KMS-11 (cell line): ENCODE data around the gene RARB.

Source experiments
- H2AFZ ChIP-seq: fragments of 200-600 bp; sonication (generic); 2 replicates; pipeline ENCODE4 v1.6.1; 2016; ENCODE audit warnings: antibody characterized with exemption, mixed run types, low read depth
- H3K27ac ChIP-seq: fragments of 200-600 bp; sonication (generic); 2 replicates; pipeline ENCODE4 v1.6.1; 2016; ENCODE audit warnings: mild to moderate bottlenecking, mixed run types
- H3K27me3 ChIP-seq: fragments of 200-600 bp; sonication (generic); 2 replicates; pipeline ENCODE4 v1.6.1; 2017; ENCODE audit warnings: mild to moderate bottlenecking, low read depth, mixed run types, moderate library complexity; ENCODE audit not compliant: insufficient read depth
- H3K36me3 ChIP-seq: fragments of 200-600 bp; sonication (generic); 2 replicates; pipeline ENCODE4 v1.6.1; 2017; ENCODE audit warnings: mild to moderate bottlenecking, mixed run types; ENCODE audit not compliant: insufficient read depth
- H3K4me1 ChIP-seq: fragments of 200-600 bp; sonication (generic); 2 replicates; pipeline ENCODE4 v1.6.1; 2016; ENCODE audit warnings: mild to moderate bottlenecking, low read depth, mixed run types; ENCODE audit not compliant: poor library complexity, severe bottlenecking
- H3K4me2 ChIP-seq: fragments of 200-600 bp; sonication (generic); 2 replicates; pipeline ENCODE4 v1.7.0; 2016; ENCODE audit warnings: mild to moderate bottlenecking, mixed run types
- H3K4me3 ChIP-seq: fragments of 200-600 bp; sonication (generic); IDR thresholded peaks from 2 replicates; pipeline ENCODE4 v1.6.1; 2017; ENCODE audit warnings: low read depth, low read length, mixed read lengths; ENCODE audit not compliant: insufficient read depth
- H3K79me2 ChIP-seq: fragments of 200-600 bp; sonication (generic); 2 replicates; pipeline ENCODE4 v1.6.1; 2016; ENCODE audit warnings: low read depth, mixed run types; ENCODE audit not compliant: insufficient read depth
- H3K9ac ChIP-seq: fragments of 200-600 bp; sonication (generic); 2 replicates; pipeline ENCODE4 v1.6.1; 2016; ENCODE audit warnings: mild to moderate bottlenecking, mixed run types
- H4K20me1 ChIP-seq: fragments of 200-600 bp; sonication (generic); 2 replicates; pipeline ENCODE4 v1.6.1; 2016; ENCODE audit warnings: mild to moderate bottlenecking, mixed run types; ENCODE audit not compliant: insufficient read depth
- TF ChIP-seq, protein P1 (sequence below): fragments of 200-600 bp; sonication (generic); conservative IDR thresholded peaks from 2 replicates; pipeline ENCODE4 v1.6.1; 2017; ENCODE audit warnings: low read depth, mild to moderate bottlenecking, antibody characterized with exemption, low read length, moderate library complexity, mixed read lengths

Gene RARB

DNA sequence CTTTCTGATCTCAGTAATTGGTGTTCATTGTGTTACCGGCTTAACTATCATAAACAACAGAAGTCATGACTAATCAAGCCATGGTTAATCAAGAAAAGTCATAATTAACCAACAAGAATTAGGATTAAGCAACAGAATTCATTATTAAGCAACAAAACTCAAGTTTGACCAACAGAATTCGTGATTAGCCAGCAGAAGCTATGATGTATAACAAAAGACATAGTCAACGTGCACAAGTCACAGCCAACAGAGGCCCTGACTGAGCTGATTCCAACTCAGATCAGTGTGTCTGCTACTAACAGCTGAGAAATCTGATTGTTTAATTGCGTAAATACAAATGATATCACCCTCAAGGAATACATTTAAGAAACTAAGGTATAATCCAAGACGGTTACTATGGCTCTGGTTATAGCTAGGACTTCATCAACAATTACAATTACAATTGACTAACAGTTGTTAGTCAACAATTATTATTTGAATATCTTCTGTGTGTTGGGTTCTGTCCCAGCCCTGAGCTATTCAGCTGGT, 67.7 kb downstream of the RARB start:
- H4K20me1 ChIP-seq, result no peaks in the 10 kb centered on the region
- H3K4me1 ChIP-seq, result no peaks in the 10 kb centered on the region
- H3K4me2 ChIP-seq, result no peak overlapping the region
- no peak overlapping the region for H3K4me3 ChIP-seq
- H3K79me2 ChIP-seq, result no peaks in the 10 kb centered on the region
- TF ChIP-seq, protein P1, sequence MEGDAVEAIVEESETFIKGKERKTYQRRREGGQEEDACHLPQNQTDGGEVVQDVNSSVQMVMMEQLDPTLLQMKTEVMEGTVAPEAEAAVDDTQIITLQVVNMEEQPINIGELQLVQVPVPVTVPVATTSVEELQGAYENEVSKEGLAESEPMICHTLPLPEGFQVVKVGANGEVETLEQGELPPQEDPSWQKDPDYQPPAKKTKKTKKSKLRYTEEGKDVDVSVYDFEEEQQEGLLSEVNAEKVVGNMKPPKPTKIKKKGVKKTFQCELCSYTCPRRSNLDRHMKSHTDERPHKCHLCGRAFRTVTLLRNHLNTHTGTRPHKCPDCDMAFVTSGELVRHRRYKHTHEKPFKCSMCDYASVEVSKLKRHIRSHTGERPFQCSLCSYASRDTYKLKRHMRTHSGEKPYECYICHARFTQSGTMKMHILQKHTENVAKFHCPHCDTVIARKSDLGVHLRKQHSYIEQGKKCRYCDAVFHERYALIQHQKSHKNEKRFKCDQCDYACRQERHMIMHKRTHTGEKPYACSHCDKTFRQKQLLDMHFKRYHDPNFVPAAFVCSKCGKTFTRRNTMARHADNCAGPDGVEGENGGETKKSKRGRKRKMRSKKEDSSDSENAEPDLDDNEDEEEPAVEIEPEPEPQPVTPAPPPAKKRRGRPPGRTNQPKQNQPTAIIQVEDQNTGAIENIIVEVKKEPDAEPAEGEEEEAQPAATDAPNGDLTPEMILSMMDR, result no peak
- H3K27me3 ChIP-seq, result no peaks in the 10 kb centered on the region
- no peak overlapping the region for H3K9ac ChIP-seq
- H3K27ac ChIP-seq, result no peak overlapping the region
- no peaks in the 10 kb centered on the region for H3K36me3 ChIP-seq
- no peak overlapping the region for H2AFZ ChIP-seq

DNA sequence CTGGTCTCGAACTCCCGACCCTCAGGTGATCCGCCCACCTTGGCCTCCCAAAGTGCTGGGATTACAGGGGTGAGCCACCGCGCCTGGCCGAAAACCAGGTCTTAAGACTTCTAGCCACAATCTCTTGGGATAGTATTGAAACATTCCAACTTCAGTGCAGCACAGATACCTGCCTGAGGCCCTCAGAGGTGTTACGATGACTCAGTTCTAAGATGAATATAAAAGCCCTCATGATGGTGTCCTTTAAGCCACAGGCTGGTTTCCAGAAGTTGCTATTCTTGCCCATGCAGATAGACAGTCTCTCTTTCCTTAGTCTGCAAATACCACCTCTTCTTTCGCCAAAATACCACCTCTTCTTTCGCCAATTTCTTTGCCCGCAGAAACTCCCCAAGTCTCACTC, 69.0 kb downstream of the RARB start:
- H3K79me2 ChIP-seq, result no peaks in the 10 kb centered on the region
- no peak overlapping the region for H3K4me2 ChIP-seq
- no peaks in the 10 kb centered on the region for H3K36me3 ChIP-seq
- no peaks in the 10 kb centered on the region for H3K27me3 ChIP-seq
- H3K27ac ChIP-seq, result no peak overlapping the region
- H3K9ac ChIP-seq, result no peak overlapping the region
- H4K20me1 ChIP-seq, result no peaks in the 10 kb centered on the region
- no peaks in the 10 kb centered on the region for H3K4me1 ChIP-seq
- H3K4me3 ChIP-seq, result no peak overlapping the region
- H2AFZ ChIP-seq, result no peak overlapping the region
- TF ChIP-seq, protein P1, result no peak

DNA sequence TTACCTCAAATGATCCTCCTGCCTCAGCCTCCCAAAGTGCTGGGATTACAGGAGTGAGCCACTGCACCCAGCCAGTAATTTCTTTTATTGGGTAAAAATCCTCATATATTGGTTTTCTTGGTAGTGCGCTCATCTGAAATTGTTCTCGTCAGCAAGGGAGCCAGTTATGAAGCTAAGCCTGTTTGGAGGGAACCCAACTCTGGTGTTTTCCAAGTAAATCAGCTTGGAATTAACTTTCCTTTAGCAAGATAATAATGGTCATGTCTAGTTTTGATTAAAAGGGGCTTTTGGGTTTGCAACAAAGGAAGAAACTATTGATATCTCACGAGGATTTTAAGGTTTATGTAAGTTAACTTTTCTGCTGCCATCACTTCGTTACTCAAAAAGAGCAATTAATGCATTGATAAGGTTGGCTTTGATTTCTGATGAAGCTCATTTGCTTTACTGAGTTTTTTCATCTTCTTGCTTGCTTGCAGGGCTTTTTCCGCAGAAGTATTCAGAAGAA, 72.7 kb downstream of the RARB start:
- no peak overlapping the region for H3K4me3 ChIP-seq
- no peaks in the 10 kb centered on the region for H3K4me1 ChIP-seq
- H3K9ac ChIP-seq, result no peak overlapping the region
- H3K36me3 ChIP-seq, result no peaks in the 10 kb centered on the region
- H3K4me2 ChIP-seq, result no peak overlapping the region
- no peaks in the 10 kb centered on the region for H3K79me2 ChIP-seq
- H3K27me3 ChIP-seq, result no peaks in the 10 kb centered on the region
- TF ChIP-seq, protein P1, result no peak
- no peak overlapping the region for H2AFZ ChIP-seq
- H3K27ac ChIP-seq, result no peak overlapping the region
- no peaks in the 10 kb centered on the region for H4K20me1 ChIP-seq

DNA sequence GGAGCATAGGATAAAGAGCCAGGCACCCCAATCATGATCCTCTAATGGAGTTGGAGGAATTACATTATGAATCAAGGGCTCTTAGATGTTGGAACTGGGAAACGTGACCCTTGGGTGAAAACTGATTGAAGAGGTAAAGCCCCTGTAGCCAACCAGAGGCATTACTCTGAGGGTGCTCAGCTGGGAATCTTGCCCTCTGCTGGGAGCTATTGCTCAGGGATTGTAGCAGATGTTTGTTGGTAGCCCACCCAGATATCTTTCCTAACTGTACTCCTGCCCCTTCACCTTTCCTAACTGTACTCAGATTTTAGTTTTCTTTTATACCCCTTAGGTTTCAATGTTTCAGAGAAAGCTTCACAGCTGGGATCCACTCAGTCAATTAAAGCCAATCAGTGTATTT, 74.2 kb downstream of the RARB start:
- Histone ChIP-seq H2AFZ (no peak overlapping the region), H3K4me3 (no peak overlapping the region), H3K27me3 (no peaks in the 10 kb centered on the region), H3K27ac (no peak overlapping the region), H3K36me3 (no peaks in the 10 kb centered on the region), H3K9ac (no peak overlapping the region), H3K79me2 (no peaks in the 10 kb centered on the region), H3K4me2 (no peak overlapping the region), H3K4me1 (no peaks in the 10 kb centered on the region), H4K20me1 (no peaks in the 10 kb centered on the region)
- TF ChIP-seq, protein P1, result no peak
